Mammary epithelial cell (primary cell): ENCODE results near the gene ARPC2.

Source experiments
- EZH2 ChIP-seq: IDR thresholded peaks from 2 replicates; pipeline ENCODE4 v1.6.1; 2012; ENCODE audit warnings: low read length, inconsistent platforms, borderline replicate concordance
- TF ChIP-seq, protein P1 (sequence below), 2 donors: IDR thresholded peaks in 1 of 2; conservative IDR thresholded peaks in 1 of 2; 2 replicates each; pipeline ENCODE4 v1.5.1; 2011 to 2012; ENCODE audit warnings: inconsistent platforms in 2 of 2, low read length in 2 of 2, mild to moderate bottlenecking in 2 of 2, control low read depth in 1 of 2, low read depth in 1 of 2; ENCODE audit not compliant: insufficient read depth in 1 of 2; ENCODE audit errors: extremely low read depth in 1 of 2

DNA sequence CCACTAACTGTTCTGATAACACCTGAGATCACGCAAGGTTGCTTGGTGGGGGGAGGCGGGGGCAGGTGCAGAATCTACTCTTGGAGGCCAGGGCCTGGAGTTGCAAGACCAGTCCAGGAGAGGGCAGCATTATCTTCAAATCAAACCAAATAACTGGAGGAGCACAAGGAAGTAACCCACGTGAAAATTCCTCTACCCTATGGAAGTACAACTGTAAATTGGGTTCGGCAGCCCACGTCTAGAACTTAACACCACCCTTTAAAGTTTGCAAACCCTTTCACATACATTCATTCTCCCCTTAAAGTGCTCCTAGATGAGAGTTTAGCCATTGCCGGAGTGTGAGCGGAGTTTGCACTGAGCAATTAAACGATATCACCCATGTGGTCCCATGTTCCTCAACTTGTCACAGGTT, 30.6 kb upstream of the ARPC2 start:
- TF ChIP-seq, protein P1, sequence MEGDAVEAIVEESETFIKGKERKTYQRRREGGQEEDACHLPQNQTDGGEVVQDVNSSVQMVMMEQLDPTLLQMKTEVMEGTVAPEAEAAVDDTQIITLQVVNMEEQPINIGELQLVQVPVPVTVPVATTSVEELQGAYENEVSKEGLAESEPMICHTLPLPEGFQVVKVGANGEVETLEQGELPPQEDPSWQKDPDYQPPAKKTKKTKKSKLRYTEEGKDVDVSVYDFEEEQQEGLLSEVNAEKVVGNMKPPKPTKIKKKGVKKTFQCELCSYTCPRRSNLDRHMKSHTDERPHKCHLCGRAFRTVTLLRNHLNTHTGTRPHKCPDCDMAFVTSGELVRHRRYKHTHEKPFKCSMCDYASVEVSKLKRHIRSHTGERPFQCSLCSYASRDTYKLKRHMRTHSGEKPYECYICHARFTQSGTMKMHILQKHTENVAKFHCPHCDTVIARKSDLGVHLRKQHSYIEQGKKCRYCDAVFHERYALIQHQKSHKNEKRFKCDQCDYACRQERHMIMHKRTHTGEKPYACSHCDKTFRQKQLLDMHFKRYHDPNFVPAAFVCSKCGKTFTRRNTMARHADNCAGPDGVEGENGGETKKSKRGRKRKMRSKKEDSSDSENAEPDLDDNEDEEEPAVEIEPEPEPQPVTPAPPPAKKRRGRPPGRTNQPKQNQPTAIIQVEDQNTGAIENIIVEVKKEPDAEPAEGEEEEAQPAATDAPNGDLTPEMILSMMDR (conservative IDR thresholded peaks at IDR 0.05 in 1 of 2, IDR thresholded peaks at IDR 0.05 in 1 of 2; ENCODE audit: extremely low read depth in 1 of 2, insufficient read depth in 1 of 2, low read depth in 1 of 2, low read length in 2 of 2): peak; percentile 82 to 84
- TF ChIP-seq EZH2: no peak
